HTERT RPE-1 (cell line): ENCODE results near the gene RAF1.
"Not testable (repeated sequence)": the region's sequence is repeated elsewhere in the genome, so short reads cannot be mapped to it uniquely, and the experiment has no call there.

Experiments used
- in situ Hi-C: fragments of 300-500 bp; cut with MboI; formaldehyde crosslinking; loops from 4 replicates; pipeline ENCODE4 v1.14.3; 2020; ENCODE audit warnings: low sequenced_read_pairs

The RAF1 gene

DNA sequence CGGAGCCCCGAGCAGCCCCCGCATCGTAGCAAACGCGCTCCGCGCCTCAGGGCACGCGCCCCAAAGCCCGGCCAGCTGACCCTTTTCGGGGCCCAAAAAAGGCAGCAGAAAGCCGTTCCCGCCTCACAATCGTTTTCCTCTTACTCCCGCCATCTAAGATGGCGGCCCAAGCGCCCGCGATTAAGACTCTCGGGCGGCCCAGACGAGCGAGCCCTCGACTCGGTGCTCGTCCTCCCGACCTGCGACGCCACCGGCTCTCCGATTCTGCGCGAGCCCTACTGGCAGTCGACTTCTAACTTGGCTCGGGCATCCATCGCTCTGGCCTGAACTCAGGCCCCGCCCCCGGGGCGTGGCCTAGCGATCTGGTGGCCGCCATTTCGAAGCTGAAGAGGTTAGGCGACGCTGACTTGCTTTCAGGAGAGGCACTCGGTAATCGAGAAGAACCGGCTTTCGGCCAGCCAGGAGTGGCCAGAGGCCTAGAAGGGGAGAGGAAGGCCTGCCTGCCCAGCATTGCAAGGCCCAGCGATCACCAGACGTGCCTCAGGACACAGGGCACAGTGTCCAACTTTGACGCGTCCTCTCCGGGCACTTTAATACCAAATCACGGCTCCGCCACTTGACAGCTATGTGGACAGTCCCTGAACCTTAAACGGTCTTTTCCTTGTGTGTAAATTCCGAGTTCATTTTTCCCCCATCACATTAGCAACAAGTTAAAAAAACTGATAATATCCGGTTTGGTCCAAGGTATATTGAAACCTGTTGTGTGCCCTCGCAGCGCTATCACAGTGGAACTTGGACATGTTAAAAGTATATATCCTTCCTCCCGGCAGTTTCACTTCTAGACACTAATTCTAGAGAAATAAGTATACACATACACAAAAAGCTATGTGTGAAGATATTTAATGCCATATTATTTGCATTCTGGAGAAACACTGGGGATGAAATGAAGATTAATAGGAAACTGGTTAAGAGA lies at the start of gene RAF1:
Gene RAF1 (minus strand): TSS at position 182 of the 973 bp plus-strand sequence. CDS start 45,396 bp downstream, outside the sequence.
- in situ Hi-C loops: no loop called here

DNA sequence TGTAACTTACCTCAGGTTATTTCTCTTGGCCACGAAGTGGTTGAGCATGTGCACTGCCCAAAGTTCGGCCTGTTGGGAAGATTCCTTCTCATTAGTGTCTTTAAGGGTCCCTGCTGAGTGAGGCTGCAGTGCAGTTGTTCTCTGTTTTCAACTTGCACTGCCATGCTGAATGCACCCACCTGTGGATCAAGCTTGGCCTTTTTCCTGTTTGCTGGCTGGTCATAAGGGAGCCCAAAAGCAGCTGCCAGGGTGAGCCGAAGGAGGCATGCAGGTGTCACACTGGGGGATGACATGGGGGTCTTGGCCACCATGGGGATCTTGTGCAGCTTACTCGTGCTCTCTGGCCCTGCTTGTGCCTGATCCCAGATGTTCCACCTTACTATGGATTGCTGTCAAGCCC lies 46.1 kb upstream of the RAF1 start:
- in situ Hi-C loops: no loop called here

GRCh38 chr3:12709334-12709733 lies 45.4 kb upstream of the RAF1 start:
- in situ Hi-C loops: no loop called here

- in situ Hi-C loops: no loop called here
Measured at GRCh38 chr3:12708584-12709192, 44.8 kb upstream of the RAF1 start.

DNA sequence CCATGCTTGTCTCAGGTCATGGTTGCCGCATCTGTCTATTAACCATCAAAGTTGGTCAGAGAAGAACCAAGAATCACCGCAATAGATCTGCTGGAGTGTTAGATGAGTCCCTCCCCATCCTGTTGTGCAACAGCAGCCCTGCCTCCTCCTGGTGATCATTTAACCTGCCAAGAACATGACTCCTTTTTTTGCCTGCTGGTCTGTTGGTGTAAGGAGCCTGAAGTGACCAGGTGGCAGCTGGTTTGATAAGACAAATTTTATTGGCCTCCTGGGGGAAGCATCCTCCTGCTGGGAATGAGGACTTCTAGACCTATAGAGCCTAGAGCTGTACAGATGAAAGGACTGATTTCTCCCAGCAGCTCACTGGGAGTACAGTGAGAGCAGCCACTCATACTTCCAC lies 43.5 kb upstream of the RAF1 start:
- in situ Hi-C loops: no loop called here

DNA sequence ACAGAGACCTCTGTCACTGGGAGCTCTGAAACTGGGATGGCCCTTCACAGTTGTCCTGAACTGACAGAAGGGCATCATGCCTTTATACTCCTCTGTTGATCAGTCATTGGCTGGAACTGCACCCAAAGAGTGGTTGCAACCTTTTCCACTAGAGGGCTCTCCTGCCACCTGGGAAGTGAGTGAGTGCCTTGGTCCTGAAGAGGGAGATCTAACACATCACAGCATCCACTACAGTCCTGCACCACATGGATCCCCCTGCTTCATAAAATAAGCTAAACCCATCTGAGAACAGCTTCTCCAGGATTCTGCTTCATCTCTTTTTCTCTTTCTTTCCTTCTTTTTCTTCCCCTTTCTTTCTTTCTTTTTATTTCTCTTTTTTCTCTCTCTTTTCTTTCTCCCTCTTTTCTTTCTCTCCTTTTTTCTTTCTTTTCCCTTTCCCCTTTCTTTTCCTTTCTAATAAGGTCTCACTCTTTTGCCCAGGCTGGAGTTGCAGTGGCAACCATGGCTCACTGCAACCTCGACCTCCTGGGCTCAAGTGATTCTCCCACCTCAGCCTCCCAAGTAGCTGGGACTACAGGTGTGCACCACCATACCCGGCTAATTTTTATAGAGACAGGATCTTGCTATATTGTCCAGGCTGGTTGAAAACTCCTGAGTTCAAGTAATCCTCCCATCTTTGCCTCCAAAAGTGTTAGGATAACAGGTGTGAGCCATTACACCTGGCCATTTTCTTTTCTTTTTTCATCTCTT lies 42.8 kb upstream of the RAF1 start:
- in situ Hi-C loops: no loop called here

DNA sequence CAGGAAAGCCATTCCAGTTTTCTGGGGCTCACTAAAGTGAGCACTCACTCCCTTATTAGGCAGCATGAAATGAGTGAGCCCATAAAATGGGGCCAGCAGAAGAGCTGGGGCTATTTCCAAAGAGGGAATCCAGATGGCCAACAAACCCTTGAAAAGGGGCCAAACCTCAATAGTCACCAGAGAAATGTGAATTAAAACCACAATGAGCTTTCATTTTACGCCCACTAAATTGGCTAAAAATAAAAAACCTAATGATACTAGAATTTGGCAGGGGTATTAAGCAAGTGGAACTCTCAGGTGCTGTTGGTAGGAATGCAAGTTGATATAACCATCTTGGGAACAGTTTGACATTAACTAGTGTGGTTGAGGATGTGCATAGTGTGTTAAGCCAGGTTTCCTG lies 42.1 kb upstream of the RAF1 start:
- in situ Hi-C loops: no loop called here

- in situ Hi-C loops: no loop called here
Measured at GRCh38 chr3:12705374-12705926, 41.5 kb upstream of the RAF1 start.

DNA sequence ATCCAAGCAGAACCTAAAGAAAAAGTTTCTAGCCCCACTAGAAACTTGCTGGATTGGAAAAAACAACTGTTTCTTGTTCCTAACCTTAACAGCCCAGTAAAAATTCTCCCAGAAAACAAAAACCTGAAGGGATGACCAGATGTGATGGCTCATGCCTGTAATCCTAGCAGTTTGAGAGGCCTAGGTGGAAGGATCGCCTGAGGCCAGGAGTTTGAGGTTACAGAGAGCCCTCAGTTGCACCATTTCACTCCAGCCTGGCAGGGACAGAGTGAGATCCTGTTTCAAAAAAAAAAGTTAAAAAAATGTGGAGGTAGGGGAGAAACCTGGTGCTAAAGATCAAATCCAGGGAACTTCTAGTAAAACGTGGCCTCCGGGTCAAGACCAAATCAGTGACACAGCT lies 38.6 kb upstream of the RAF1 start:
- in situ Hi-C loops: no loop called here

DNA sequence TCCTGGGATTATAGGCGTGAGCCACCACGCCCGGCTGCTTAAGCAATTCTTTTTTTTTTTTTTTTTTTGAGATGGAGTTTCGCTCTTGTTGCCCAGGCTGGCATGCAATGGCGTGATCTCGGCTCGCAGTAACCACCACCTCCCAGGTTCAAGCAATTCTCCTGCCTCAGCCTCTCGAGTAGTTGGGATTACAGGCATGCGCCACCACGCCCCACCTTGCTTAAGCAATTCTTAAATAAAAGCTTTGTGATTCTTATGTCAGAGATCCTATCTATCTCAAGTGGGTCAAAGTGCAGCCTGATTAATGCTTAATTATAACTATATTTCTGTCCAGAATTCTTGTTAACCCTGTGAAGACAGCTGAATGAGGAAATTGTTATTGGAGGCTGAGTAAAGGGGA lies 37.7 kb upstream of the RAF1 start:
- in situ Hi-C loops: not testable (repeated sequence)

- in situ Hi-C loops: no loop called here
Measured at GRCh38 chr3:12700800-12701199, 36.9 kb upstream of the RAF1 start.

- in situ Hi-C loops: no loop called here
Measured at GRCh38 chr3:12695916-12696315, 32.0 kb upstream of the RAF1 start.

GRCh38 chr3:12695112-12695511 lies 31.2 kb upstream of the RAF1 start:
- in situ Hi-C loops: no loop called here

DNA sequence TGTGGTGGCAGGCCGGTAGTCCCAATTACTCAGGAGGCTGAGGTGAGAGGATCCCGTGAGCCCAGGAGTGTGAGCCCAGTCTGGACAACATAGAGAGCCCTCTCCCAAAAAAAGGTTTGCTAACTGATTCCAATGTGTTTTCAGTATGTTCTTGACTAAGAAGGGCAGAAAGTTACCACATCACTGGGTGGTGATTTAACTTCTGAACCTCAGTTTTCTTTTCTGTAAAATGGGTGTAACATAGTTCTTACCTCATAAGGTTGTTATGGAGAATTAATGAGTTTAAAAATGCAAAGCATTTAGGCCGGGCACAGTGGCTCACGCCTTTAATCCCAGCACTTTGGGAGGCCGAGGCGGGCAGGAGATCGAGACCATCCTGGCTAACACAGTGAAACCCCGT lies 28.5 kb upstream of the RAF1 start:
- in situ Hi-C loops: no loop called here

GRCh38 chr3:12689997-12690711 lies 26.2 kb upstream of the RAF1 start:
- in situ Hi-C loops: no loop called here

- in situ Hi-C loops: no loop called here
Measured at GRCh38 chr3:12687948-12688347, 24.0 kb upstream of the RAF1 start.

DNA sequence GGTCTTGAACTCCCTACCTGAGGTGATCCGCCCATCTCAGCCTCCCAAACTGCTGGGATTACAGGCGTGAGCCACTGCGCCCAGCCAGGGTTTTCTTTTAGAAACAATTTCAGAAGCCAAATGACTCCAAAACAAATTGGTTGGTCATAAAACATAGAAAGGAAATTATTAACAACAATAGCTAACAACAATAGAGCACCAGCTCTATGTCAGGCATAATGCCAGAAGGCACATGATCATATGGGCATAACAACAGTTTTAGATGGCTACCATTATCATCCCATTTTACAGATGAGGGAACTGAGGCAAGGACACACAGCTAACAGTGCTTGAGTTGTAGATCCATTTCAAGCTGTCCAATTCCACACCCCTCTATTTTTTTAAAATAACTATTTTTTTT lies 22.2 kb upstream of the RAF1 start:
- in situ Hi-C loops: no loop called here

DNA sequence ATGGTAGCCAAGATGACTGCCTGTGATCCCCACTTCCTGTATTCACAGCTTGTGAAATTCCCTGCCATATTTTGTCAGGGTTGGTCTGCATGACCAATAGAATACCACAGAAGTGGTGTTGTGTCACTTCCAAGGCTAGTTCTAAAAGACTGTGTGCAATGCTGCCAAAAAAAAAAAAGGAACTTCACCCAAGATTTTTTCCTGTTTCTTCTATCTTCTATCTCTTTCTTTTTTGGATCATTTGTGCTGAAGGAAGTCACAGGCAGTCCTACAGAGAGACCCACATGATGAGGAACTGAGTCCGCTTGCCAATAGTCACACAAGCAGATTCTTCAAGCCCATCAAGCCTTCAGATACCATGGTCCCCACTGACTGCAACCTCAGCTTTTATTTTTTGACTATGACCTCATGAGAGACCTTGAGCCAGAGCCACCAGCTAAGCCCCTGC lies 18.1 kb upstream of the RAF1 start:
- in situ Hi-C loops: no loop called here

GRCh38 chr3:12681089-12681942 lies 17.4 kb upstream of the RAF1 start:
- in situ Hi-C loops: no loop called here

- in situ Hi-C loops: no loop called here
Measured at GRCh38 chr3:12679468-12679867, 15.6 kb upstream of the RAF1 start.
